Measurements from ENCODE around the gene CDH23.

The CDH23 gene

DNA sequence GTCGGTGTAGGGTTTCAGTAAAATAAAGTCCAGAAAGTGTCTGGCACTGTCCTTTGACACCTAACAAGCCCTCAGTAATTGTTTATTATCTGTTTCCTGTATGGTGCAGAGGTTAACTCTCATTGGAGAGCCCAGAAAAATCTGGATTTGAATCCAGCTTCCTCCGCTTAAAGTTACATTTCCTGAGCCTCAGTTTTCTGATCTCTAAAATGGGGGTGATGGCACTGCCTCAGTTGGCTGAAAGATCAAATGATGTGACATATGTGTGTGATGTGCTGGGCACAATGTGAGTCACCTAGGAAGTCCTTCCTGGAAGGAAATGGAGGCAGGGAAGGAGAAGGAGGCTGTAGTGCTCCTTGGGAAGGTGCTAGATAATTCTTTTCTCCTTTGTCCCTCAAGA lies 14.7 kb upstream of the CDH23 start:
- in situ Hi-C loops (cut with HindIII; ENCODE audit: low sequenced_read_pairs) = no loop called here
- TF ChIP-seq, protein P1, sequence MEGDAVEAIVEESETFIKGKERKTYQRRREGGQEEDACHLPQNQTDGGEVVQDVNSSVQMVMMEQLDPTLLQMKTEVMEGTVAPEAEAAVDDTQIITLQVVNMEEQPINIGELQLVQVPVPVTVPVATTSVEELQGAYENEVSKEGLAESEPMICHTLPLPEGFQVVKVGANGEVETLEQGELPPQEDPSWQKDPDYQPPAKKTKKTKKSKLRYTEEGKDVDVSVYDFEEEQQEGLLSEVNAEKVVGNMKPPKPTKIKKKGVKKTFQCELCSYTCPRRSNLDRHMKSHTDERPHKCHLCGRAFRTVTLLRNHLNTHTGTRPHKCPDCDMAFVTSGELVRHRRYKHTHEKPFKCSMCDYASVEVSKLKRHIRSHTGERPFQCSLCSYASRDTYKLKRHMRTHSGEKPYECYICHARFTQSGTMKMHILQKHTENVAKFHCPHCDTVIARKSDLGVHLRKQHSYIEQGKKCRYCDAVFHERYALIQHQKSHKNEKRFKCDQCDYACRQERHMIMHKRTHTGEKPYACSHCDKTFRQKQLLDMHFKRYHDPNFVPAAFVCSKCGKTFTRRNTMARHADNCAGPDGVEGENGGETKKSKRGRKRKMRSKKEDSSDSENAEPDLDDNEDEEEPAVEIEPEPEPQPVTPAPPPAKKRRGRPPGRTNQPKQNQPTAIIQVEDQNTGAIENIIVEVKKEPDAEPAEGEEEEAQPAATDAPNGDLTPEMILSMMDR (IDR thresholded peaks at IDR 0.05; ENCODE audit: low read depth, low read length) = no peak
- no peak overlapping the region for H3K4me3 ChIP-seq (ENCODE audit: low read depth, low read length)
- no peak for DNase-seq (ENCODE audit: low read depth, low spot score)

DNA sequence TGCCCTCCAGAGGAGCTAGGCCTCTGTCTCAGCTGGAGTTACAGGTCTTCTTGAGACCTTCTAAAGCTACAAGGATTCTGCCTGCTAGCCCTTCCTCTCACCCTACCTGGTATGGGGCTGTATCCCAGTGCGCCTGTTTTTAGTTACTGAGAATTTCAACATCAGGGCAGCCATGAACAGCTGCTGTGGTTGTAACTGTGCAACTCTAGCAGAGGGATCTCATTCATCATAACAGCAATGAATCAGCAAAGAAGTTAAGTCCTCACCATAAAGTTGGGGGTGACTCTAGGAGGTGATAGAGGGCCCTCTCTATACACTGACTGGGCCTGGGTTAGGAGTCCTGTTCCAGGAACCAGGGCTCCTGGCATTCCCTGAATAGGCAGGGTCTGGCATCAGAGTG lies 14.0 kb upstream of the CDH23 start:
- DNase-seq (ENCODE audit: low read depth, low spot score) = no peak
- no peak overlapping the region for H3K4me3 ChIP-seq (ENCODE audit: low read depth, low read length)
- in situ Hi-C loops (cut with HindIII; ENCODE audit: low sequenced_read_pairs) = no loop called here
- TF ChIP-seq, protein P1 (IDR thresholded peaks at IDR 0.05; ENCODE audit: low read depth, low read length) = no peak

DNA sequence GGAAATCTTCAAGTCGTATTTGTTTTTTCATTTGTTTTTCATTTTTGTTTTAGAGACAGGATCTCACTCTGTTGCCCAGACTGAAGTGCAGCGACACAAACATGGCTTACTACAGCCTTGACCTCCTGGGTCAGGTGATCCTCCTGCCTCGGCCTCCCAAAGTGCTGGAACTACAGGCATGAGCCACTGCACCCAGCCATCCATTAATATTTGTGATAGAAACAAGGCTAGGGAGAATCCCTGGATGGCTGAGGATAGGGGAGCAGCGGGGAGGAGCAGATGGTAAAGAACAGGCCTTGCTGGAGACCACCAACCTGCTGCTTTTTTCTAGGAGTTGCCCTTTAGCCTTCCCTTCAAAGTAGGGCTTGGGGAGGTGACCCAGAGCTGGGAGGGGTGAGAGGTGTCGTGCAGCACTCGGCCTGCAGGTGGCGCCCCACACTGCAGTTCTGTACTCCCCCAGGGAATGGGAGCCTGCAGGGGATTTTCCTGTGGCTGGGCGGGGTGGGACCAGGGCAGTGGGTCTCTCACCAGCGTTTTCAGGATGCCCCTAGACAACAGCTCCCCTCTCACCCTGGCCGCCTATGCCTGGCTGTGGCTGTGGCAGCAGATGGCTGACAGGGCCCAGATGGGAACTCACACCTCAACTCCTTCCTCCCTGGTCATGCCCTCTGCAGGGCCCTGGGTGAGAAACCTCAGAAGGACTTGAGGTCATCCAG lies 12.6 kb upstream of the CDH23 start:
- no peak overlapping the region for H3K4me3 ChIP-seq (ENCODE audit: low read depth, low read length)
- in situ Hi-C loops (cut with HindIII; ENCODE audit: low sequenced_read_pairs) = no loop called here
- TF ChIP-seq, protein P1 (IDR thresholded peaks at IDR 0.05; ENCODE audit: low read depth, low read length) = peak; percentile 96
- peak; percentile 28 for DNase-seq (ENCODE audit: low read depth, low spot score)

DNA sequence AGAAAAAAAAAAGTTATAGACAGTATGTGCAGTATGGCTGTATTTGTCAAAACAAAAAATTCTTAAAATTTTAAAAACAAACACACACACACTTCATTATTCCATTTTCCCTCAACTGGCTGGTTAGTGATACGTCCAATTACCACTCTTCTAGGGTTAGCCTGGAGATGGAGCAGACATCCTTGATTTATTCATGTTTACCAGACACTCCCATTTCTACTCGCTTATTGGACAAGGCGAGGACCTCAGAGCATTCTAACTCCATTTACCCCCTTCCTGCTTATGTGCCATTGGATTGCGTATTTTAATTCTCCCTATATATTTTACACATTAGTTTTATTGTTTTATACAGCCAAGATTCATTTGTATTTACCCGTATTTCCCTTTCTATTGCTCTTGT lies 8.5 kb upstream of the CDH23 start:
- in situ Hi-C loops (cut with HindIII; ENCODE audit: low sequenced_read_pairs) = no loop called here
- no peak overlapping the region for H3K4me3 ChIP-seq (ENCODE audit: low read depth, low read length)
- TF ChIP-seq, protein P1 (IDR thresholded peaks at IDR 0.05; ENCODE audit: low read depth, low read length) = no peak
- DNase-seq (ENCODE audit: low read depth, low spot score) = no peak

DNA sequence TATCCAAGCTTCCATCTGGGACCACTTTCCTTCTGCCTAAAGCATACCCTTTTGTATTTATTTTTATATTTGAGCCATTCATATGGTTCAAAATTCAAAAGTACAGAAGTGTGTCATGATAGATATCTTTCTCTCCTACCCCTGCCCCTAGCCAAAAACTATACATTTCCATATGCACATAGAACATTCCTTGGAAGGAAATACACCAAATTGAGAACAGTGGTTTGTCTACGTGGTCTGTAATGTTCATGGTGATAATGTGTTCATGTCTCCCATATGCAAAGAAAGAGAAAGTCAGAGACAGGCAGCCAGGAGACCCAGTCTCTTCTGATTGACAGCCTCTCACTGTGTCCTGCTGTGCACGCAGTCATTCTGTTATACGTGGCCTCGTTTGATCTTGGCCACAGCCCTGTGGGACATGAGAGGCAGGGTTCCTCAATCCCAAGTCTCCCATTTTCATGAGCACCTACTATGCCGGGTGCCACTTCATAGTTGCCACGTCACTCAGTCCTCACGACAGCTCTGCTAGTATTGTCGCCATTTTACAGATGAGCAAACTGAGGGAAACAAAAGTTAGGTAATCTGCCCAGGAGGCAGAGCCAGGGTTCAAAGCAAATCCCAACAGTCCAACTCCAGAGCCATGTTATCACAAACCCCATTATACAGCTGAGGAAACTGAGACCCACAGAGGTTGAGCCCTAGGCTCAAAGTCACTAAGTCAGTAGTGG lies 8.0 kb upstream of the CDH23 start:
- TF ChIP-seq, protein P1 (IDR thresholded peaks at IDR 0.05; ENCODE audit: low read depth, low read length) = no peak
- no peak overlapping the region for H3K4me3 ChIP-seq (ENCODE audit: low read depth, low read length)
- in situ Hi-C loops (cut with HindIII; ENCODE audit: low sequenced_read_pairs) = no loop called here
- DNase-seq (ENCODE audit: low read depth, low spot score) = no peak

DNA sequence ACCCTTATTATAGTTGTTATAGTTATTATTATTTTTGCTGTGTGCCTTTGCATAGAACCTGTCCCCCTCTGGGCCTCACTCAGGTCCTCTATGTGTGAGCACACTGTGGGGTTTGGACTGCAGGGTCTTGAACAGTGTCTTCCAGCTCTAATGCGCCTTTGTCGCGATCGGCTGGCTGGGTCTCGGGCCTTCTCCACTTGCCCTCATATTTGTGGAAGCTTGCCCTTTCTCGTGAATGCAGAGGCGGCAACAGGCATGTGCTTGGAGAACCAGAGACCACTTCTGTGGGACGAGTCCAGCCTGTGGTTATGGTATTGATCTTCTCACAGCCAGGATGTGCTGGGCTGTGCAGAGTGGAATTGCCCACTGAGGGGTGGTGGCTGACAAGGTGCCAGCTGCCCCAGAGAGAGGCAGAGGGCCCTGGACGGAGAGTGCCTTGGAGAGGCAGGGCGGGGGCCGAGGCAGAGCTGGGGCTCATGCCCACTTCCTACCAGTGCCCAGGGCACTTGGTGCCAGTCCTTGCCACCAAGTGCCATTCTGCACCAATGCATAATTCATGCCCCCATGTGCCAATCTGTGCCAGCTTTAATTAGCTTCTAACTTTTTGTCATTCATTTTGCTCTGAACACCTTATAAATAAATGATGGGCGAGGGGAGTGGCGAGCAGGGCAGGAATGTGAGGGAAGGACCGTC lies 6.8 kb upstream of the CDH23 start:
- TF ChIP-seq, protein P1 (IDR thresholded peaks at IDR 0.05; ENCODE audit: low read depth, low read length) = no peak
- no peak for DNase-seq (ENCODE audit: low read depth, low spot score)
- in situ Hi-C loops (cut with HindIII; ENCODE audit: low sequenced_read_pairs) = no loop called here
- H3K4me3 ChIP-seq (ENCODE audit: low read depth, low read length) = no peak overlapping the region

All from astrocyte of the spinal cord (primary cell).